Fibroblast of pulmonary artery (primary cell): Measurements from ENCODE around the gene PBX3.

ENCODE experiments used
- DNase-seq: peaks from one replicate; pipeline ENCODE4 v3.0.0-alpha.2; 2010; ENCODE audit warnings: low read depth
- H3K4me3 ChIP-seq: replicated peaks from 2 replicates; pipeline ENCODE4 v1.5.1; 2011; ENCODE audit warnings: low read depth, mild to moderate bottlenecking, control low read depth, low read length, moderate library complexity
- TF ChIP-seq, protein P1 (sequence below): IDR thresholded peaks from 2 replicates; pipeline ENCODE4 v1.5.1; 2011; ENCODE audit warnings: mild to moderate bottlenecking, control low read depth, low read length, inconsistent platforms; ENCODE audit errors: missing control alignments

Gene PBX3

DNA sequence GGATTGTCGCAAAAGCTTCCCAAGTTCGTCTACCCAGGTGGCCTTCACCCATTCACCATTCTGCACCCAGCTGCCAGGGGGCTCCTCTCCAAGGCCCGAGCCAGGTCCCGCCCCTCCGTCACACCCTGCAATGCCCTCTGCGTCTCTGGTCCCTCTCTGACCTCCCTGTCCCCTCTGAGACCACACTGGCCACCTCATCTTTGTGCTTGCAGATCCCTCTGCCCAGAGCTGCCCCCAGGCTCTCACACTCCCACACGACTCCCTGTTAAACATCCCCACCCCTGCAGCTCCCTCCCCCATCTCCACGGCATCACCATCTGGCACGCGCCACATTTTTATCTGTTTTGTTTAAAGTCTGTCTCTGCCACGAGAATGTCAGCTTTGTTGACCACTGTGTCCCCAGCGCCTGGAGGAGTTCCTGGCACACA is 243.6 kb downstream of the PBX3 start:
- no peak for DNase-seq
- no peak overlapping the region for H3K4me3 ChIP-seq
- TF ChIP-seq, protein P1, sequence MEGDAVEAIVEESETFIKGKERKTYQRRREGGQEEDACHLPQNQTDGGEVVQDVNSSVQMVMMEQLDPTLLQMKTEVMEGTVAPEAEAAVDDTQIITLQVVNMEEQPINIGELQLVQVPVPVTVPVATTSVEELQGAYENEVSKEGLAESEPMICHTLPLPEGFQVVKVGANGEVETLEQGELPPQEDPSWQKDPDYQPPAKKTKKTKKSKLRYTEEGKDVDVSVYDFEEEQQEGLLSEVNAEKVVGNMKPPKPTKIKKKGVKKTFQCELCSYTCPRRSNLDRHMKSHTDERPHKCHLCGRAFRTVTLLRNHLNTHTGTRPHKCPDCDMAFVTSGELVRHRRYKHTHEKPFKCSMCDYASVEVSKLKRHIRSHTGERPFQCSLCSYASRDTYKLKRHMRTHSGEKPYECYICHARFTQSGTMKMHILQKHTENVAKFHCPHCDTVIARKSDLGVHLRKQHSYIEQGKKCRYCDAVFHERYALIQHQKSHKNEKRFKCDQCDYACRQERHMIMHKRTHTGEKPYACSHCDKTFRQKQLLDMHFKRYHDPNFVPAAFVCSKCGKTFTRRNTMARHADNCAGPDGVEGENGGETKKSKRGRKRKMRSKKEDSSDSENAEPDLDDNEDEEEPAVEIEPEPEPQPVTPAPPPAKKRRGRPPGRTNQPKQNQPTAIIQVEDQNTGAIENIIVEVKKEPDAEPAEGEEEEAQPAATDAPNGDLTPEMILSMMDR: no peak

DNA sequence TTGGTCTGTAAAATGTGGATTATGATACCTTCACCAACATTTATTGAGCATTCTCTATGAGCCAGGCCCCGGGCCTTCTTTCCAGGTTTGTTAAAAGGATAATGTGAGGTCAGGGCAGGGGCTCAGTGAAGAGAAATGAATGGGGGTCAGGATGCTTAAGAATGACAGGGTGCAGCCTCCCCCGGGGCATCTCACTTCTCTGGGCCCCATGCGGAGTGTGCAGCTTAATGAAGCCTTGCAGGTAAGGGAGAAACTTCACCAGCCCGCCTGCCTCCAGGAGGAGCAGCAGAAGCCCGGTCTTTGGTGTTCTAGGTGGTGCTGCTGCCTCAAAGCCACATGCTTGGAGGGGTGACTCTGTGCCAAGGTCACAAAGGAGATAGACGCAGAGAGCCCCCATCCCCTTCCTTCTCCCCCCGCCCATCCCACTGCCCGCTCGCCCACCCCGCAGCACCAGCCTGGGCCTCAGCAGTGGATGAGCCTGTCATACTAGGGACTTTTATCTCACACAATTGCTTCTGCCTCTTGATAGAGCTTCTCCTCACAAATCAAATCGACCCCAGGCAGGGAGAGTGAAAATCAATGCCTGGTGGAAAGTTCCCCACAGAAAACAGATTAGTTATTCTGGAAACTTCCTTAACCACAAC is 244.8 kb downstream of the PBX3 start:
- DNase-seq: no peak
- no peak overlapping the region for H3K4me3 ChIP-seq
- TF ChIP-seq, protein P1: no peak

DNA sequence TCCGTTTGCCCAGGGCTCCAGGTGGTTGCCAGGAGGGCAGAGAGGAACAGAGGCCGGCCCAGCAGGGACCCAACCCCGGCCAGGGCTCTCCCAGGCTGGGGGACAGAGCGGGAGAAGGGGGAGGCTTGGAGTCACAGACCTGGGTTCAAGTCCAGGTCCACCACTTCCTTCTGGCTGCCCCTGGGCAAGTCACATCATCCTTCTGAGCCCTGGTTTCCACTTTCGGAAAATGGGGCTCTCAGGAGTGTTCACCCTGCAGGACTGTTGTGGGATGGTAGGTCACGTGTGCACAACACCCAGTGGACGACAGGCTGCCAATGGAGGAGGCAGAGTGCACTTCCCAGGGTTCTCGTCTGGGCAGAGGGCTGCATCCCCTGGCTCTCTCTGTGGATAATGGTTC is 245.4 kb downstream of the PBX3 start:
- no peak overlapping the region for H3K4me3 ChIP-seq
- TF ChIP-seq, protein P1: no peak
- DNase-seq: no peak

DNA sequence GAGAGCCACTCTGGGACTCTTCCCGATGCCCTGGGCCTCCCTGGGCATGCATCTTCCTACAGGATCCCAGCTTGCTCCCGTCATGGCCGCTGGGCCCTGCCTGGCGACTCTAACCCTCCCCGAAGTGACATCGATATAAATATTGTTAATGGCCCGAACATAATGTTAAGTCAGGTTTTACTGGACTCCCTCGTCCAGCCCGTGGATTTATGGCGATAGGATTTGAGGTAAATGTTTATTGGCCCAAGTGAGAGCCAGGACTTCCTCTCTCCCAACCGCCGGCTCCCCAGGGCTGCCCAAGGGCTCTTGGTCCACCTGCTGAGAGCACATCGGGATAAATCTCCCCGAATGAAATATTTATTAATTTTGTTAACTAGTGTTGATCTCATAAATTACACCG is 246.3 kb downstream of the PBX3 start:
- DNase-seq: no peak
- TF ChIP-seq, protein P1: no peak
- H3K4me3 ChIP-seq: no peak overlapping the region

DNA sequence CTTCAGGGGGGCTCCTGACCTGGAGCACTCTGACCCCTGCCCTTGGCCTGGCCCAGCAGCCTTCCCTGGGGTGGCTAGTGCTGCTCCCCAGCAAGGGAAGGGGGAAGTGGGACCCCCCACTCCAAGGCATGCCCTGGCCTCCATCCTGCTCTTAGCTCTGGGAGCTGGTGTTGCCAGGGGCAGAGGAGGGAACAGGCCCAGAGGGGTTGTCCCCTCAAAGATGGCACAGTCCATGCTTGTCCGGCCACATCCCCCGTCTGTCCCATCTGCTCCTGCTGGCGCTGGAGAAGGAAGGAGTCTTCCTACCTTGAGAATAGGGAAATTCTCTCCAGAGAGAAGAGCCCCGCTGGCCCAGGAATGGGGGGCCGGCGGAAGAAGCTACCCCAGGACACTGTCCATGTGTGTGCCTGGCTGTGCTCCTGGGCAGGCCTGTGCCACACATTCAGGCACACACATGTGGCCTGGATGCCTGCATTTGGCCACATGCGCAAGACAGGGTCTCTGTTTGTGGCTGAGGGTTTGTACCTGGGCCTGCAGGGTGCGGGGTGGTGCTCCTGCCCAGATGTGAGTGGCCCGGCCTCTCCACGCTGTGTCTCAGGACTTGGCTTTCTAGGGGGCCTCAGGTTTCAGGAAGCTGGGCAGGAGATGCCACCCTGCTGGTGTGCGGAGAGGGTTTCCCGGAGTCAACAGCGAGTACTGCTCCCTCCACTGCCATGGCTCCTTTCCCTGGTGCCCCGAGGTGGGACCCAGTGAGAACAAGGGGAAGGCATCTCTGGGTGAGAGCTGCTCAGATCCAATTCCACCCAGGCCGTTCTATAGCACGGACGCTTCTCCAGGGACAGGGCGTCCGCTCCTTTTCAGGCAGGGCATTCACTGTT is 247.1 kb downstream of the PBX3 start:
- TF ChIP-seq, protein P1: no peak
- no peak overlapping the region for H3K4me3 ChIP-seq
- no peak for DNase-seq

DNA sequence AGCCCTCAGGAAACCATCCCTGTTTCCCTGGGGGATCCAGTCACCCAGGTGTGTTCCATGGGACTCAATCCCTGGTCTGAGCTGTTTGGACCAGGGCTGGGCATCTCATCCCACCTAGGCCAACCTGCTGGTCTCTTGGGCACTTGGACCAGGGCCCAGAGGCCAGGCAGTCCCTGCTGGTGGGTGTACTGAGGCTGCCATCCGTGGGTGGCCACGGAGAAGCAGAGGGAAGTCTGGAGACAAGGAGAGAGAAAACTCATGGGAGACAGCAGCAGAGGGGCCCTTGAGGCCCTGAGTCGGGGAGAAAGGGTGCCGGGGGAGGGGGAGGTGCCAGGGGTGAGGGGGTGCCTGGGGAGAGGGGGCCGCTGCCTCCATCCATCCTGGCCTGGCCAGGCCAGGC is 247.8 kb downstream of the PBX3 start:
- no peak for DNase-seq
- TF ChIP-seq, protein P1: no peak
- H3K4me3 ChIP-seq: no peak overlapping the region
